HepG2 (cell line): ENCODE results near the gene TM4SF1. TPM values are rescaled to one million over a fixed set of nuclear protein-coding genes. Genes with fewer than 3 reads are reported as not detected.
A peak's percentile ranks its signal among the peaks of the same experiment; 100 is the strongest.

Source experiments
- ARID4A ChIP-seq: sonication (generic); formaldehyde crosslinking; IDR thresholded peaks from 2 replicates; pipeline ENCODE4 v1.5.0; 2020; ENCODE audit warnings: mild to moderate bottlenecking, missing genetic modification reagents, borderline replicate concordance
- ASH2L ChIP-seq: fragments of 300-600, 200-600 bp; sonication (generic); IDR thresholded peaks from 2 replicates; pipeline ENCODE4 v1.7.0; 2017; ENCODE audit warnings: low read depth, mild to moderate bottlenecking, moderate library complexity, mixed read lengths, low read length; ENCODE audit not compliant: insufficient read length
- ATF1 ChIP-seq: IDR thresholded peaks from 2 replicates; pipeline ENCODE4 v1.6.1; 2016; ENCODE audit warnings: mild to moderate bottlenecking, control low read depth
- CCDC6 ChIP-seq: sonication (generic); formaldehyde crosslinking; IDR thresholded peaks from 2 replicates; pipeline ENCODE4 v1.8.1; 2022; ENCODE audit warnings: mild to moderate bottlenecking, missing genetic modification reagents, moderate library complexity
- EEA1 ChIP-seq: sonication (generic); formaldehyde crosslinking; IDR thresholded peaks from 2 replicates; pipeline ENCODE4 v1.5.1; 2020; ENCODE audit warnings: mild to moderate bottlenecking, missing genetic modification reagents, borderline replicate concordance
- FOSL2 ChIP-seq: sonication (generic); formaldehyde crosslinking; IDR thresholded peaks from 2 replicates; pipeline ENCODE4 v1.4.0; 2020; ENCODE audit warnings: missing genetic modification reagents
- HNRNPUL1 ChIP-seq: fragments of 200-400 bp; formaldehyde crosslinking; IDR thresholded peaks from 2 replicates; pipeline ENCODE4 v1.6.1; 2017; ENCODE audit warnings: low read depth, mild to moderate bottlenecking, low read length, moderate library complexity
- KDM4B ChIP-seq: sonication (generic); formaldehyde crosslinking; IDR thresholded peaks from 2 replicates; pipeline ENCODE4 v1.4.0; 2020; ENCODE audit warnings: missing genetic modification reagents
- KDM6A ChIP-seq: IDR thresholded peaks from 2 replicates; pipeline ENCODE4 v1.6.1; 2016; ENCODE audit warnings: low read depth
- MBNL3 ChIP-seq: fragments of 250-450 bp; sonication (Bioruptor Pico); conservative IDR thresholded peaks from 2 replicates; pipeline ENCODE4 v1.8.0; 2022; ENCODE audit warnings: mild to moderate bottlenecking, inconsistent platforms
- NFAT5 ChIP-seq: sonication (generic); formaldehyde crosslinking; IDR thresholded peaks from 2 replicates; pipeline ENCODE4 v1.4.0; 2020; ENCODE audit warnings: missing genetic modification reagents
- NFRKB ChIP-seq: fragments of 450-650 bp; IDR thresholded peaks from 2 replicates; pipeline ENCODE4 v1.6.1; 2017
- NRL ChIP-seq: sonication (generic); formaldehyde crosslinking; IDR thresholded peaks from 2 replicates; pipeline ENCODE4 v1.5.0; 2020; ENCODE audit warnings: missing genetic modification reagents, mild to moderate bottlenecking, moderate library complexity, borderline replicate concordance
- POLR2A ChIP-seq, 2 experiments: IDR thresholded peaks; 2 replicates each; pipeline ENCODE4 v1.6.1; 2011; ENCODE audit warnings: low read depth in 2 of 2, low read length in 2 of 2, mild to moderate bottlenecking in 1 of 2, moderate library complexity in 1 of 2; ENCODE audit not compliant: insufficient read depth in 1 of 2
- POLR2AphosphoS2 ChIP-seq: IDR thresholded peaks from 2 replicates; pipeline ENCODE4 v1.6.1; 2011; ENCODE audit warnings: low read depth, low read length, improper control_type of control experiment
- SALL1 ChIP-seq: sonication (generic); formaldehyde crosslinking; IDR thresholded peaks from 2 replicates; pipeline ENCODE4 v1.8.0; 2022; ENCODE audit warnings: mild to moderate bottlenecking, missing genetic modification reagents
- SMAD1 ChIP-seq: sonication (generic); formaldehyde crosslinking; IDR thresholded peaks from 2 replicates; pipeline ENCODE4 v1.4.0; 2020; ENCODE audit warnings: missing genetic modification reagents, low read depth, mild to moderate bottlenecking, borderline replicate concordance
- SSRP1 ChIP-seq: IDR thresholded peaks from 2 replicates; pipeline ENCODE4 v1.6.1; 2016; ENCODE audit warnings: control low read depth
- TEAD3 ChIP-seq: optimal IDR thresholded peaks from 2 replicates; pipeline ENCODE3; 2016; ENCODE audit warnings: borderline replicate concordance
- TEF ChIP-seq: sonication (generic); formaldehyde crosslinking; IDR thresholded peaks from 2 replicates; pipeline ENCODE4 v1.5.0; 2020; ENCODE audit warnings: missing genetic modification reagents
- ZNF20 ChIP-seq: sonication (generic); formaldehyde crosslinking; IDR thresholded peaks from 2 replicates; pipeline ENCODE4 v1.4.0; 2020; ENCODE audit warnings: mild to moderate bottlenecking, moderate library complexity, missing genetic modification reagents
- ZNF335 ChIP-seq: sonication (generic); formaldehyde crosslinking; IDR thresholded peaks from 2 replicates; pipeline ENCODE4 v1.4.0; 2020; ENCODE audit warnings: missing genetic modification reagents
- polyA plus RNA-seq, 8 experiments: library from polyadenylated mRNA; depleted of rRNA in 3 of 8; stranded (reverse) in 7 of 8; unstranded in 1 of 8; fragments of >200 nt; fragmentation: Illumina TruSeq in 4 of 8; extraction: Trizol in 4 of 8; gene quantifications; 2 replicates each; pipeline versions ENCODE4 v1.2.1 to v1.2.3, GENCODE V29; 2011 to 2016; ENCODE audit warnings: low read depth in 4 of 8, missing spikeins in 1 of 8, mixed read lengths in 1 of 8; ENCODE audit not compliant: insufficient read depth in 1 of 8
- total RNA-seq, 5 experiments: library from RNA; depleted of rRNA; stranded (reverse); fragments of >200 nt; fragmentation: Illumina TruSeq; extraction: Trizol; gene quantifications; 2 replicates each; pipeline ENCODE4 v1.2.3, GENCODE V29; 2016; ENCODE audit warnings: low read depth in 1 of 5

The TM4SF1 gene
- total and polyA plus RNA-seq, 2 of the 13 experiments (the other 11 are each of a cell fraction or from before 2014, with no cell fraction given), result 431 to 1,359 TPM

GRCh38 chr3:149375501-149376196 is 1.8 kb downstream of the TM4SF1 start (continued):
- TF ChIP-seq ARID4A (CRISPR knock-in tag) (no peak), ZNF20 (CRISPR knock-in tag) (no peak), NFRKB (no peak), SMAD1 (CRISPR knock-in tag) (no peak), MBNL3 (no peak), POLR2A (IDR thresholded peaks at IDR 0.05; ENCODE audit: insufficient read depth in 1 of 2, low read depth in 2 of 2, low read length in 2 of 2) (peak; percentile 47 to 74), FOSL2 (CRISPR knock-in tag) (no peak; the same call in 1 of the 2 replicates), TEAD3 (CRISPR knock-in tag) (peak; percentile 44), ZNF335 (CRISPR knock-in tag) (no peak), SSRP1 (peak; percentile 28; the same call in 1 of the 2 replicates), TEF (CRISPR knock-in tag) (no peak), ATF1 (CRISPR knock-in tag) (no peak), EEA1 (no peak), POLR2AphosphoS2 (0 out of 2 replicates have a peak, but pooled peaks have one; percentile 41), NRL (no peak), CCDC6 (CRISPR knock-in tag) (no peak), KDM6A (CRISPR knock-in tag) (no peak), ASH2L (peak; percentile 25), KDM4B (no peak), HNRNPUL1 (no peak), NFAT5 (no peak), SALL1 (CRISPR knock-in tag) (no peak; the same call in 1 of the 2 replicates)
